ENCODE data around the gene SQSTM1. TPM values are rescaled to one million over a fixed set of nuclear protein-coding genes. Genes with fewer than 3 reads are reported as not detected.

SQSTM1 gene
- total and polyA plus RNA-seq, 2 donors: 79.3 to 426 TPM

- Histone ChIP-seq H3K4me3 (ENCODE audit: low read depth, low read length) (no peak overlapping the region), H3K36me3 (ENCODE audit: insufficient read depth) (no peaks in the 10 kb centered on the region), H3K27ac (ENCODE audit: low read depth) (no peak overlapping the region), H3K4me1 (ENCODE audit: insufficient read depth) (no peaks in the 10 kb centered on the region)
- no peak for DNase-seq (ENCODE audit: extremely low spot score)
- WGBS: 91% methylated on average over 26 of the region's 26 CpGs
Observed at GRCh38 chr5:179878222-179879002, 57.7 kb downstream of the SQSTM1 start.

GRCh38 chr5:179879003-179879689 lies 58.4 kb downstream of the SQSTM1 start:
- Histone ChIP-seq H3K4me3 (ENCODE audit: low read depth, low read length) (no peak overlapping the region), H3K4me1 (ENCODE audit: insufficient read depth) (no peaks in the 10 kb centered on the region), H3K36me3 (ENCODE audit: insufficient read depth) (no peaks in the 10 kb centered on the region), H3K27ac (ENCODE audit: low read depth) (no peak overlapping the region)
- no peak for DNase-seq (ENCODE audit: extremely low spot score)
- 93% methylated on average over 31 of the region's 31 CpGs for WGBS

GRCh38 chr5:179879690-179880010 lies 58.9 kb downstream of the SQSTM1 start:
- H3K27ac ChIP-seq (ENCODE audit: low read depth): no peak overlapping the region
- H3K4me3 ChIP-seq (ENCODE audit: low read depth, low read length): no peak overlapping the region
- no peaks in the 10 kb centered on the region for H3K36me3 ChIP-seq (ENCODE audit: insufficient read depth)
- H3K4me1 ChIP-seq (ENCODE audit: insufficient read depth): no peaks in the 10 kb centered on the region
- DNase-seq (ENCODE audit: extremely low spot score): no peak
- 94% methylated on average over 13 of the region's 13 CpGs for WGBS

GRCh38 chr5:179880066-179880650 lies 59.5 kb downstream of the SQSTM1 start:
- no peak for DNase-seq (ENCODE audit: extremely low spot score)
- H3K4me3 ChIP-seq (ENCODE audit: low read depth, low read length): no peak overlapping the region
- WGBS: 89% methylated on average over 12 of the region's 12 CpGs
- no peaks in the 10 kb centered on the region for H3K36me3 ChIP-seq (ENCODE audit: insufficient read depth)
- no peaks in the 10 kb centered on the region for H3K4me1 ChIP-seq (ENCODE audit: insufficient read depth)
- H3K27ac ChIP-seq (ENCODE audit: low read depth): no peak overlapping the region

GRCh38 chr5:179880848-179881590 lies 60.3 kb downstream of the SQSTM1 start:
- no peaks in the 10 kb centered on the region for H3K4me1 ChIP-seq (ENCODE audit: insufficient read depth)
- no peak overlapping the region for H3K4me3 ChIP-seq (ENCODE audit: low read depth, low read length)
- H3K36me3 ChIP-seq (ENCODE audit: insufficient read depth): no peaks in the 10 kb centered on the region
- DNase-seq (ENCODE audit: extremely low spot score): no peak
- WGBS: 93% methylated on average over 25 of the region's 25 CpGs
- no peak overlapping the region for H3K27ac ChIP-seq (ENCODE audit: low read depth)

- DNase-seq (ENCODE audit: extremely low spot score): no peak
- Histone ChIP-seq H3K27ac (ENCODE audit: low read depth) (no peak overlapping the region), H3K4me3 (ENCODE audit: low read depth, low read length) (no peak overlapping the region), H3K4me1 (ENCODE audit: insufficient read depth) (no peaks in the 10 kb centered on the region), H3K36me3 (ENCODE audit: insufficient read depth) (no peaks in the 10 kb centered on the region)
- 89% methylated on average over 4 of the region's 4 CpGs for WGBS
Observed at GRCh38 chr5:179882338-179882737, 61.6 kb downstream of the SQSTM1 start.

- Histone ChIP-seq H3K36me3 (ENCODE audit: insufficient read depth) (peaks cover 4% of the 10 kb centered on the region), H3K27ac (ENCODE audit: low read depth) (no peak overlapping the region), H3K4me1 (ENCODE audit: insufficient read depth) (no peaks in the 10 kb centered on the region), H3K4me3 (ENCODE audit: low read depth, low read length) (no peak overlapping the region)
- over 99% methylated on average over 3 of the region's 3 CpGs for WGBS
- DNase-seq (ENCODE audit: extremely low spot score): no peak
Observed at GRCh38 chr5:179883163-179883562, 62.5 kb downstream of the SQSTM1 start.

GRCh38 chr5:179885491-179886090 lies 64.9 kb downstream of the SQSTM1 start:
- H3K27ac ChIP-seq (ENCODE audit: low read depth): no peak overlapping the region
- 90% methylated on average over 13 of the region's 13 CpGs for WGBS
- no peaks in the 10 kb centered on the region for H3K4me1 ChIP-seq (ENCODE audit: insufficient read depth)
- no peak for DNase-seq (ENCODE audit: extremely low spot score)
- H3K36me3 ChIP-seq (ENCODE audit: insufficient read depth): peaks cover 6% of the 10 kb centered on the region
- no peak overlapping the region for H3K4me3 ChIP-seq (ENCODE audit: low read depth, low read length)

- Histone ChIP-seq H3K27ac (ENCODE audit: low read depth) (no peak overlapping the region), H3K4me1 (ENCODE audit: insufficient read depth) (no peaks in the 10 kb centered on the region), H3K4me3 (ENCODE audit: low read depth, low read length) (no peak overlapping the region), H3K36me3 (ENCODE audit: insufficient read depth) (peaks cover 6% of the 10 kb centered on the region)
- DNase-seq (ENCODE audit: extremely low spot score): no peak
- 78% methylated on average over 14 of the region's 14 CpGs for WGBS
Observed at GRCh38 chr5:179886190-179886911, 65.6 kb downstream of the SQSTM1 start.

GRCh38 chr5:179887095-179887494 lies 66.4 kb downstream of the SQSTM1 start:
- H3K36me3 ChIP-seq (ENCODE audit: insufficient read depth): peaks cover 6% of the 10 kb centered on the region
- no peak overlapping the region for H3K4me3 ChIP-seq (ENCODE audit: low read depth, low read length)
- no peak for DNase-seq (ENCODE audit: extremely low spot score)
- H3K4me1 ChIP-seq (ENCODE audit: insufficient read depth): no peaks in the 10 kb centered on the region
- H3K27ac ChIP-seq (ENCODE audit: low read depth): no peak overlapping the region
- 84% methylated on average over 11 of the region's 11 CpGs for WGBS

All from urinary bladder (tissue), 4 donors.